ENCODE results near the gene SH3GL1.

DNA sequence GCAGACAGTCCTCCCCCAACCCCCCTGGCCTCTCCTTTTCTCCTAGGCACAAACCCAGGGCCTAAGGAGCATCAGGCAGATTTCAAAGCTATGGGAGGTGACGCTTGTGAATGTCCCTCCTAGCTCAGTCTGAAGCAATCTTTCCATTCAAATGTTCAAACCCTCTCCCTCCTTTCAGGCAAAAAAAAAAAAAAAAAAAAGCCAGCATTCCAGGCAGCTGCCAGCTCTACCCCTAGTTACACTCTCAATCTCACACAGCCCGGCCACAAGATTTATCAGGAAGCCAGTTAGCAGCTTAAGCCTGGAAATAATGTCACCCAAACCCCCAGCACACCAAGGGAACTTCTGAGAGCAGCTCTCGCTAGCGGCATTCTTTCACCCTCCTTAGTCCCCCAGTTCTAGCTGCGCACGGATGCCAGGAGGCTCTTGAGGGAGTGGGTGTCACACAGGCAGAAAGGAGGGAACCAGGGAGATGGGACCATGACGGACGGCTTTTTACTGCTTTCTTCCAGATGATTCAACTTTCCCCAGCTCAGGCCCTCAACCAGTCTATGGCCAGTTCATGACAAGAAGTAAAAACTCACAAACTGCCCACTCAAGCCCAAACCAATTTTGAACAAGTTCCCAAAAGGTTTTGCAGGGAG is 6.3 kb downstream of the SH3GL1 start:
- TF ChIP-seq CTCF (IDR thresholded peaks at IDR 0.05; ENCODE audit: insufficient read depth, low read depth, low read length) = no peak
- TF ChIP-seq EZH2 (IDR thresholded peaks at IDR 0.05; ENCODE audit: insufficient read depth, low read length) = no peak
